Kidney (tissue), 14 donors: ENCODE data around the gene SYNE1. TPM values are rescaled to one million over a fixed set of nuclear protein-coding genes. Genes with fewer than 3 reads are reported as not detected.

Experiments used
- DNase-seq, 5 donors: peaks; one replicate each; pipeline ENCODE4 v3.0.0-alpha.2; 2013 to 2020
- FAIRE-seq: peaks from 2 replicates; lab custom pipeline; 2012; peaks lifted over from hg19 to GRCh38; lab: Jason Lieb, UNC
- H3K27ac ChIP-seq, 2 donors: one replicate each; pipeline ENCODE4 v1.7.0; 2013; ENCODE audit warnings: low read depth in 2 of 2, low read length in 2 of 2, inconsistent platforms in 1 of 2
- H3K27me3 ChIP-seq: one replicate; pipeline ENCODE4 v1.7.1; 2013; ENCODE audit warnings: low read length, inconsistent platforms; ENCODE audit not compliant: control insufficient read depth, insufficient read depth
- H3K36me3 ChIP-seq, 3 donors: one replicate each; pipeline versions ENCODE4 v1.7.0 to v1.7.1; 2013; ENCODE audit warnings: low read length in 3 of 3, control low read depth in 1 of 3, inconsistent platforms in 1 of 3; ENCODE audit not compliant: insufficient read depth in 3 of 3, control insufficient read depth in 2 of 3
- H3K4me1 ChIP-seq, 3 donors: one replicate each; pipeline versions ENCODE4 v1.7.0 to v1.7.1; 2013; ENCODE audit warnings: low read length in 3 of 3, inconsistent platforms in 1 of 3, low read depth in 1 of 3; ENCODE audit not compliant: control insufficient read depth in 2 of 3, insufficient read depth in 2 of 3
- H3K4me3 ChIP-seq, 3 donors: one replicate each; pipeline versions ENCODE4 v1.7.0 to v1.8.1; 2013; ENCODE audit warnings: low read length in 3 of 3, control low read depth in 1 of 3, inconsistent platforms in 1 of 3
- H3K9ac ChIP-seq, 3 donors: one replicate each; pipeline versions ENCODE4 v1.7.0 to v1.7.1; 2013; ENCODE audit warnings: low read length in 3 of 3, control low read depth in 1 of 3, inconsistent platforms in 1 of 3
- H3K9me3 ChIP-seq, 3 donors: one replicate each; pipeline versions ENCODE4 v1.7.0 to v1.7.1; 2013; ENCODE audit warnings: low read length in 3 of 3, control low read depth in 1 of 3, inconsistent platforms in 1 of 3; ENCODE audit not compliant: control insufficient read depth in 2 of 3, insufficient read depth in 1 of 3
- CTCF ChIP-seq: IDR thresholded peaks from 3 replicates; pipeline ENCODE4 v1.5.1; 2012; ENCODE audit warnings: mild to moderate bottlenecking, moderate library complexity, borderline replicate concordance; ENCODE audit not compliant: insufficient read depth; ENCODE audit errors: extremely low read depth
- intact Hi-C: fragments of 100-400 bp; cut with DNase I; formaldehyde crosslinking; loops from one replicate; pipeline ENCODE4 v1.11.1; 2022
- polyA plus RNA-seq: library from polyadenylated mRNA; stranded (reverse); fragments of 350-450 nt; fragmentation: Illumina TruSeq; extraction: RNeasy Lipid Tissue Mini Kit (QIAGEN cat#74804); gene quantifications from one replicate; pipeline ENCODE4 v1.2.3, GENCODE V29; 2014; ENCODE audit warnings: low read depth, low replicate concordance; ENCODE audit not compliant: insufficient read depth
- total RNA-seq: library from RNA; stranded (reverse); fragmentation: NEBNext Ultra II Directional; extraction: Animal tissue kit (Norgen Biotek cat#: 25700); gene quantifications from one replicate; pipeline ENCODE4 v1.2.1, GENCODE V29; 2021
- donor health status: control.
- donor health status: control.
- donor health status: control.
- donor health status: control.
- donor health status: control.
- donor health status: DM: yes; HTN: yes; CAD: no.
- donor health status: Normal renal cell carcinoma (clear cell type).

Gene SYNE1
- total and polyA plus RNA-seq, 2 donors from 2014 or later = 47.8 to 216 TPM

- H3K27ac ChIP-seq = no peak overlapping the region
- H3K4me3 ChIP-seq = no peak overlapping the region
- TF ChIP-seq CTCF = no peak
- no peak for FAIRE-seq
- intact Hi-C loops = no loop called here
- H3K4me1 ChIP-seq = peaks cover 0 to 2% (median 0%) of the 10 kb centered on the region in 3 donors
- no peaks in the 10 kb centered on the region for H3K9me3 ChIP-seq
- no peaks in the 10 kb centered on the region for H3K27me3 ChIP-seq
- no peak overlapping the region for H3K9ac ChIP-seq
- DNase-seq = no peak
- peaks cover 3 to 23% (median 13%) of the 10 kb centered on the region in 3 donors for H3K36me3 ChIP-seq
Observed at GRCh38 chr6:152160346-152160745, 476.8 kb downstream of the SYNE1 start.

DNA sequence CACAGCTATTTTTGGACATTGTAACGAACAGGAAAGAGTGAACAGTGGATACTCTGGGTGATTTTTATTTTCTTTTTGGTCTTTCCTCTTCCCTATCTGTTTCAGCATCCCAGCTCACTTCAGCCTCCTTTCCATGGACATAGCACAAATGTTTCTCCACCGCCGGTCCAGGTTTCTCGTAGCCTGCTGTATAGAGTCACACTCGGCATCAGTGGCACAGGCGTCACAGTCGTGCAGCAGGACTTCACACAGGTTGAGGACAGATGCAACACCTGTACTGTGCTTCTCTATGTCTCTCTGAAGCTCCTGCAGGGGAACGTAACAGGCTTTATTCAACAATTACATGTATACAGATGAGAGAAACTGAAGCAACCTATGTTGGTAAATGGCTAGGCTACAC is 481.4 kb downstream of the SYNE1 start:
- DNase-seq = no peak
- H3K9me3 ChIP-seq = no peaks in the 10 kb centered on the region
- H3K9ac ChIP-seq = no peak overlapping the region
- intact Hi-C loops = no loop called here
- TF ChIP-seq CTCF = no peak
- peaks cover 8 to 33% (median 20%) of the 10 kb centered on the region in 3 donors for H3K36me3 ChIP-seq
- H3K27me3 ChIP-seq = no peaks in the 10 kb centered on the region
- no peak overlapping the region for H3K4me3 ChIP-seq
- H3K27ac ChIP-seq = no peak overlapping the region
- FAIRE-seq = no peak
- H3K4me1 ChIP-seq = peaks cover 0 to 2% (median 0%) of the 10 kb centered on the region in 3 donors

GRCh38 chr6:152154559-152155356 is 482.4 kb downstream of the SYNE1 start:
- Histone ChIP-seq H3K9ac (no peak overlapping the region), H3K4me1 (peaks cover 0 to 2% (median 0%) of the 10 kb centered on the region in 3 donors), H3K9me3 (no peaks in the 10 kb centered on the region), H3K27ac (no peak overlapping the region), H3K27me3 (no peaks in the 10 kb centered on the region), H3K4me3 (peak overlapping the region in 2 of 3 donors; percentile 44 to 48), H3K36me3 (peaks cover 8 to 39% (median 23%) of the 10 kb centered on the region in 3 donors)
- TF ChIP-seq CTCF = no peak
- intact Hi-C loops = no loop called here
- no peak for DNase-seq
- FAIRE-seq = no peak
